Measurements from ENCODE around the gene RPS6KB2. TPM values are rescaled to one million over a fixed set of nuclear protein-coding genes. Genes with fewer than 3 reads are reported as not detected.
A peak's percentile ranks its signal among the peaks of the same experiment; 100 is the strongest.

RPS6KB2 gene
- total and polyA plus RNA-seq, 9 of the 15 experiments (the other 6 are each of a cell fraction or from before 2014, with no cell fraction given), result 0.42 to 122 (median 82.6) TPM

GRCh38 chr11:67466962-67467771 is 38.9 kb downstream of the RPS6KB2 start (continued):
- TF ChIP-seq RCOR1 (IDR thresholded peaks at IDR 0.05; ENCODE audit: borderline replicate concordance in 1 of 2, low read depth in 2 of 2, low read length in 2 of 2) (peak in 1 of 2 experiments; percentile 54; a peak in 1 of 4 replicates), PBX2 (CRISPR knock-in tag; IDR thresholded peaks at IDR 0.05; ENCODE audit: low read depth) (no peak), PBX2 (tag; conservative IDR thresholded peaks at IDR 0.05; ENCODE audit: low read depth) (no peak), CUX1 (CRISPR knock-in tag; IDR thresholded peaks at IDR 0.05) (no peak), ZBTB40 (IDR thresholded peaks at IDR 0.05) (no peak), ZBTB40 (CRISPR knock-in tag; IDR thresholded peaks at IDR 0.05) (no peak), BCOR (IDR thresholded peaks at IDR 0.05) (peak; percentile 31; the same call in 1 of the 2 replicates), NFE2L1 (tag; IDR thresholded peaks at IDR 0.05; ENCODE audit: borderline replicate concordance, low read depth) (no peak)

Data from K562 (cell line).